ENCODE results near the gene KCNJ12. TPM values are rescaled to one million over a fixed set of nuclear protein-coding genes. Genes with fewer than 3 reads are reported as not detected.
"Not testable (repeated sequence)": the region's sequence is repeated elsewhere in the genome, so short reads cannot be mapped to it uniquely, and the experiment has no call there.

KCNJ12 gene
- total and polyA plus RNA-seq, 2 experiments from 2014 or later, result 0.61 to 2.4 TPM

DNA sequence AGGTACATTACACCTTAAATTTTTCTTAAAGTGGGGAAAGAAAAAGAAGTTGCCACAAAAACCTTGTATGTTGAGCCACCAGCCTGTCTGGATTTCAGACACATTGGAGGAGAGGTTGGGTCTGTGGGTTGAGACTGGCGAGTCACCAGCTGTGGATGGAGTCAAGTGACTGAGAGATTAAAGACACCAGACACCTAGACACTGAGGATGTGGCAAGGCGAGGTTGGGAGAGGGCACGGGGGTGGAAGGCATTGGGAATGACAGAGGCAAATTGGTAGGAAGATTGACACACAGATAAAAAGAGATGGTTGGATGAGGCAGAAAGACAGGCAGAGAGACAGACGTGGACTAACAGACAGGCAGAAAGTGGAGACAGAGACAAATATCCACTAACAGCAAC lies 49.6 kb downstream of the KCNJ12 start (continued):
- TF ChIP-seq ZNF462 (CRISPR knock-in tag; IDR thresholded peaks at IDR 0.05), result no peak

DNA sequence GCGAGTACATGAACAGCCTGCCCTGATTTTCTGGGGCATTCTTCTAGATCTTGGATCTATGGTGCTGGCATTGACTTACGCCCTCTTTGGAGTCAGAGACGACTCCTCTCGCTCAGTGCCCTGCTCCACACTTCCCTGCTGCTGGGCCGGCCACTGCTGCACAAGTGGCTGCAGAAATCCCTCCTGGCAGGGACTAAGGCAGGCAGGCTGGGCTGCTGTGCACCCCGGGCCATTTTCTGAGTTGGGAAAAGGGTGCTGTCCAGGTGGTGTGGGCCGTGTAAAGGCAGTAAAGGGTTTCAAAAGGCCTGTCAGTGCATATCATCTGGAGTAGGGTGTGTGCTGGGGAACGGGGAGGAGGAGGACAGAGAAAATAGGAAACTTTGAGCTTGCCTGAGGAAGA lies 50.1 kb downstream of the KCNJ12 start:
- H3F3A ChIP-seq (replicated peaks; ENCODE audit: low read depth); H3K9me2 ChIP-seq (ENCODE audit: insufficient read depth); H3K4me3 Mint-ChIP-seq; H3K4me3 ChIP-seq; H3K9me3 Mint-ChIP-seq; H3K27ac Mint-ChIP-seq; H3K27me3 Mint-ChIP-seq (ENCODE audit: insufficient read depth, low read depth, poor library complexity); H4K20me1 ChIP-seq (replicated peaks; ENCODE audit: insufficient read depth); ATAC-seq; H2AFZ ChIP-seq; DNase-seq (ENCODE audit: low spot score); H3K4me1 ChIP-seq (ENCODE audit: insufficient read depth); H3K27ac ChIP-seq (ENCODE audit: low read depth); H3K27me3 ChIP-seq (ENCODE audit: insufficient read depth); H3K4me1 Mint-ChIP-seq; H3K36me3 Mint-ChIP-seq (ENCODE audit: low read depth); H3K36me3 ChIP-seq (ENCODE audit: insufficient read depth); H3K4me2 ChIP-seq; H3K79me2 ChIP-seq (replicated peaks; ENCODE audit: insufficient read depth): not testable (repeated sequence)

GRCh38 chr17:21426876-21427275 lies 50.7 kb downstream of the KCNJ12 start:
- H3K9me3 Mint-ChIP-seq; H3F3A ChIP-seq (replicated peaks; ENCODE audit: low read depth); H3K4me1 Mint-ChIP-seq; ATAC-seq; H3K27me3 ChIP-seq (ENCODE audit: insufficient read depth); H3K4me3 ChIP-seq; DNase-seq (ENCODE audit: low spot score); H3K79me2 ChIP-seq (replicated peaks; ENCODE audit: insufficient read depth); H3K27me3 Mint-ChIP-seq (ENCODE audit: insufficient read depth, low read depth, poor library complexity); H3K27ac ChIP-seq (ENCODE audit: low read depth); H4K20me1 ChIP-seq (replicated peaks; ENCODE audit: insufficient read depth); H3K9me2 ChIP-seq (ENCODE audit: insufficient read depth); H3K36me3 ChIP-seq (ENCODE audit: insufficient read depth); H3K27ac Mint-ChIP-seq; H3K4me3 Mint-ChIP-seq; H3K4me1 ChIP-seq (ENCODE audit: insufficient read depth); H3K36me3 Mint-ChIP-seq (ENCODE audit: low read depth); H2AFZ ChIP-seq; H3K4me2 ChIP-seq: not testable (repeated sequence)

- not testable (repeated sequence) for H3F3A ChIP-seq (replicated peaks; ENCODE audit: low read depth); H3K4me1 ChIP-seq (ENCODE audit: insufficient read depth); H3K27ac ChIP-seq (ENCODE audit: low read depth); H4K20me1 ChIP-seq (replicated peaks; ENCODE audit: insufficient read depth); H3K27ac Mint-ChIP-seq; H3K79me2 ChIP-seq (replicated peaks; ENCODE audit: insufficient read depth); DNase-seq (ENCODE audit: low spot score); ATAC-seq; H3K27me3 ChIP-seq (ENCODE audit: insufficient read depth); H3K36me3 ChIP-seq (ENCODE audit: insufficient read depth); H2AFZ ChIP-seq; H3K4me3 ChIP-seq; H3K27me3 Mint-ChIP-seq (ENCODE audit: insufficient read depth, low read depth, poor library complexity); H3K9me2 ChIP-seq (ENCODE audit: insufficient read depth); H3K4me3 Mint-ChIP-seq; H3K4me1 Mint-ChIP-seq; H3K4me2 ChIP-seq; H3K9me3 Mint-ChIP-seq; H3K36me3 Mint-ChIP-seq (ENCODE audit: low read depth)
These were observed 51.6 kb downstream of the KCNJ12 start for GRCh38 chr17:21427727-21428126.

- not testable (repeated sequence) for H3K4me3 ChIP-seq; H3K4me1 Mint-ChIP-seq; ATAC-seq; DNase-seq (ENCODE audit: low spot score); H3K27ac Mint-ChIP-seq; H3K36me3 Mint-ChIP-seq (ENCODE audit: low read depth); H3K27me3 Mint-ChIP-seq (ENCODE audit: insufficient read depth, low read depth, poor library complexity); H3K4me2 ChIP-seq; H3K36me3 ChIP-seq (ENCODE audit: insufficient read depth); H3K4me3 Mint-ChIP-seq; H3K9me2 ChIP-seq (ENCODE audit: insufficient read depth); H3K79me2 ChIP-seq (replicated peaks; ENCODE audit: insufficient read depth); H4K20me1 ChIP-seq (replicated peaks; ENCODE audit: insufficient read depth); H3F3A ChIP-seq (replicated peaks; ENCODE audit: low read depth); H3K27me3 ChIP-seq (ENCODE audit: insufficient read depth); H3K4me1 ChIP-seq (ENCODE audit: insufficient read depth); H3K9me3 Mint-ChIP-seq; H3K27ac ChIP-seq (ENCODE audit: low read depth); H2AFZ ChIP-seq
These were observed 52.7 kb downstream of the KCNJ12 start for GRCh38 chr17:21428752-21429424.

Measured in GM23338 (cell line).